ENCODE measurements around the gene CLCA4. TPM values are rescaled to one million over a fixed set of nuclear protein-coding genes. Genes with fewer than 3 reads are reported as not detected.
A peak's percentile ranks its signal among the peaks of the same experiment; 100 is the strongest.

CLCA4 gene
- total RNA-seq, 2 experiments from 2014 or later, result not detected

GRCh38 chr1:86505564-86505902 is 41.3 kb upstream of the CLCA4 start:
- Histone ChIP-seq H3K36me3 (ENCODE audit: insufficient read depth, low read length) (no peaks in the 10 kb centered on the region), H3K27ac (ENCODE audit: low read depth in 1 of 2, low read length in 2 of 2) (no peak overlapping the region), H3K4me1 (ENCODE audit: insufficient read depth, low read length) (peaks cover 7% of the 10 kb centered on the region), H3K9me3 (ENCODE audit: control insufficient read depth in 1 of 2, insufficient read depth in 1 of 2, low read length in 2 of 2) (no peaks in the 10 kb centered on the region), H3K27me3 (ENCODE audit: control insufficient read depth in 1 of 2, insufficient read depth in 2 of 2, low read length in 2 of 2) (no peaks in the 10 kb centered on the region), H3K4me3 (ENCODE audit: low read length) (no peak overlapping the region)
- ChIA-PET POLR2A (interaction anchor here (1.0 kb wide), 1 partner anchor 122 kb away, joined by 3 read pairs; no protein-coding TSS in a partner anchor), CTCF (interaction anchor here (1.1 to 3.5 kb wide), 4 partner anchors 11 to 199 kb away, joined by 3 to 12 read pairs (median 4); partner anchors contain the start of gene SH3GLB1)
- no peak overlapping the region for H3K4me3 Mint-ChIP-seq
- H3K9me3 Mint-ChIP-seq, result no peaks in the 10 kb centered on the region
- no peak for TF ChIP-seq CTCF (IDR thresholded peaks at IDR 0.05)
- DNase-seq, result no peak
- no peaks in the 10 kb centered on the region for H3K36me3 Mint-ChIP-seq (ENCODE audit: low read depth)
- intact Hi-C loops (cut with DNase I, micrococcal nuclease), result loop anchor here in 1 of 2 experiments (10.0 kb wide), 1 partner anchor 199 kb away; the partner anchor contains the start of gene SH3GLB1
- peaks cover 17% of the 10 kb centered on the region for H3K4me1 Mint-ChIP-seq (ENCODE audit: low read depth)
- H3K27ac Mint-ChIP-seq, result no peak overlapping the region
- ATAC-seq (ENCODE audit: poor library complexity), result no peak
- peaks cover 16% of the 10 kb centered on the region for H3K27me3 Mint-ChIP-seq

- H3K4me1 ChIP-seq (ENCODE audit: insufficient read depth, low read length), result peaks cover 7% of the 10 kb centered on the region
- Mint-ChIP-seq H3K4me1 (ENCODE audit: low read depth) (peaks cover 7% of the 10 kb centered on the region), H3K27me3 (peaks cover 12% of the 10 kb centered on the region), H3K4me3 (no peak overlapping the region), H3K9me3 (no peaks in the 10 kb centered on the region), H3K27ac (no peak overlapping the region), H3K36me3 (ENCODE audit: low read depth) (no peaks in the 10 kb centered on the region)
- H3K9me3 ChIP-seq (ENCODE audit: control insufficient read depth in 1 of 2, insufficient read depth in 1 of 2, low read length in 2 of 2), result no peaks in the 10 kb centered on the region
- DNase-seq (peak in 3 of 14 experiments; percentile 27 to 46 (median 38)), ATAC-seq (ENCODE audit: poor library complexity) (peak; percentile 52)
- ChIA-PET CTCF (interaction anchor here (1.0 to 2.2 kb wide), 3 partner anchors 123 to 144 kb away, joined by 3 to 8 read pairs (median 3); no protein-coding TSS in a partner anchor), POLR2A (no interaction called here)
- no peaks in the 10 kb centered on the region for H3K27me3 ChIP-seq (ENCODE audit: control insufficient read depth in 1 of 2, insufficient read depth in 2 of 2, low read length in 2 of 2)
- H3K4me3 ChIP-seq (ENCODE audit: low read length), result no peak overlapping the region
- intact Hi-C loops (cut with DNase I, micrococcal nuclease), result loop anchor here in 1 of 2 experiments (10.0 kb wide), 1 partner anchor 197 kb away; the partner anchor contains the start of gene SH3GLB1
- H3K27ac ChIP-seq (ENCODE audit: low read depth in 1 of 2, low read length in 2 of 2), result no peak overlapping the region
- no peaks in the 10 kb centered on the region for H3K36me3 ChIP-seq (ENCODE audit: insufficient read depth, low read length)
- TF ChIP-seq CTCF (IDR thresholded peaks at IDR 0.05), result peak; percentile 45
Measured at GRCh38 chr1:86507935-86508582, 38.8 kb upstream of the CLCA4 start.

- CTCF ChIA-PET, result interaction anchor here (1.0 to 2.2 kb wide), 3 partner anchors 123 to 144 kb away, joined by 3 to 8 read pairs (median 3); no protein-coding TSS in a partner anchor
Measured at GRCh38 chr1:86508583-86508969, 38.3 kb upstream of the CLCA4 start.

More at GRCh38 chr1:86508583-86508969, 38.3 kb upstream of the CLCA4 start:
- no peaks in the 10 kb centered on the region for H3K9me3 Mint-ChIP-seq
- H3K27ac Mint-ChIP-seq, result no peak overlapping the region
- Histone ChIP-seq H3K4me1 (ENCODE audit: insufficient read depth, low read length) (peaks cover 4% of the 10 kb centered on the region), H3K9me3 (ENCODE audit: control insufficient read depth in 1 of 2, insufficient read depth in 1 of 2, low read length in 2 of 2) (no peaks in the 10 kb centered on the region), H3K27me3 (ENCODE audit: control insufficient read depth in 1 of 2, insufficient read depth in 2 of 2, low read length in 2 of 2) (no peaks in the 10 kb centered on the region), H3K36me3 (ENCODE audit: insufficient read depth, low read length) (no peaks in the 10 kb centered on the region), H3K4me3 (ENCODE audit: low read length) (no peak overlapping the region), H3K27ac (ENCODE audit: low read depth in 1 of 2, low read length in 2 of 2) (no peak overlapping the region)
- ATAC-seq (ENCODE audit: poor library complexity) (no peak), DNase-seq (no peak)
- no peak overlapping the region for H3K4me3 Mint-ChIP-seq
- TF ChIP-seq CTCF (IDR thresholded peaks at IDR 0.05), result no peak
- peaks cover 12% of the 10 kb centered on the region for H3K27me3 Mint-ChIP-seq
- POLR2A ChIA-PET, result no interaction called here
- peaks cover 5% of the 10 kb centered on the region for H3K4me1 Mint-ChIP-seq (ENCODE audit: low read depth)
- intact Hi-C loops (cut with DNase I, micrococcal nuclease), result loop anchor here in 1 of 2 experiments (10.0 kb wide), 1 partner anchor 196 kb away; the partner anchor contains the start of gene SH3GLB1
- no peaks in the 10 kb centered on the region for H3K36me3 Mint-ChIP-seq (ENCODE audit: low read depth)
